MCF 10A (cell line): ENCODE results near the gene CASP5. TPM values are rescaled to one million over a fixed set of nuclear protein-coding genes. Genes with fewer than 3 reads are reported as not detected.
"Not testable (repeated sequence)": the region's sequence is repeated elsewhere in the genome, so short reads cannot be mapped to it uniquely, and the experiment has no call there.

Source experiments
- BruUV-seq: library from RNA; stranded (reverse); fragments of 400-500 nt; replicated peaks from 2 replicates; lab custom pipeline; 2021; lab: Mats Ljungman, UMichigan
- CTCF ChIA-PET: fragments of 300-600 bp; sonication (Branson Sonifier 250); formaldehyde crosslinking; extraction: SDS; loops from one replicate; lab custom pipeline; 2021; ENCODE audit warnings: antibody characterized with exemption, inconsistent platforms; lab: Yijun Ruan, JAX
- POLR2A ChIA-PET: fragments of 300-600, 350-650 bp; sonication (Branson Sonifier 250); formaldehyde crosslinking; extraction: SDS; loops from one replicate; lab custom pipeline; 2020; ENCODE audit warnings: antibody characterized with exemption, inconsistent platforms; lab: Yijun Ruan, JAX
- DNase-seq: peaks from one replicate; pipeline ENCODE4 v3.0.0-alpha.2; 2018; ENCODE audit not compliant: unreplicated experiment
- H3K27ac Mint-ChIP-seq: one replicate; pipeline ENCODE4 v1.8.0; 2022; ENCODE audit warnings: mild to moderate bottlenecking, low read depth, mixed read lengths; ENCODE audit not compliant: unreplicated experiment
- H3K27me3 Mint-ChIP-seq: one replicate; pipeline ENCODE4 v1.8.0; 2022; ENCODE audit warnings: mixed read lengths; ENCODE audit not compliant: insufficient read depth, unreplicated experiment
- H3K36me3 Mint-ChIP-seq: one replicate; pipeline ENCODE4 v1.8.0; 2022; ENCODE audit warnings: mild to moderate bottlenecking, moderate library complexity, mixed read lengths; ENCODE audit not compliant: insufficient read depth, unreplicated experiment
- H3K4me1 Mint-ChIP-seq: one replicate; pipeline ENCODE4 v1.8.0; 2022; ENCODE audit warnings: mixed read lengths; ENCODE audit not compliant: insufficient read depth, unreplicated experiment
- H3K4me3 Mint-ChIP-seq: one replicate; pipeline ENCODE4 v1.8.0; 2022; ENCODE audit warnings: mild to moderate bottlenecking, moderate library complexity, mixed read lengths; ENCODE audit not compliant: unreplicated experiment
- H3K9me3 Mint-ChIP-seq: one replicate; pipeline ENCODE4 v1.8.0; 2022; ENCODE audit warnings: mixed read lengths; ENCODE audit not compliant: unreplicated experiment
- CTCF ChIP-seq: fragments of 200-600 bp; IDR thresholded peaks from one replicate; pipeline ENCODE4 v1.8.0; 2022; ENCODE audit warnings: antibody characterized with exemption, mild to moderate bottlenecking; ENCODE audit not compliant: unreplicated experiment
- intact Hi-C: fragments of 100-400 bp; cut with micrococcal nuclease; formaldehyde crosslinking; loops from 2 replicates; pipeline ENCODE4 v1.14.1; 2022
- total RNA-seq: library from RNA; stranded (reverse); gene quantifications from 2 replicates; pipeline ENCODE4 v1.2.3, GENCODE V29; 2022

Gene CASP5
- total RNA-seq, 1 experiment from 2014 or later = not detected

GRCh38 chr11:105051559-105051958 lies 28.6 kb upstream of the CASP5 start:
- POLR2A ChIA-PET = no interaction called here
- DNase-seq = no peak
- Mint-ChIP-seq H3K4me3 (no peak overlapping the region), H3K27me3 (no peaks in the 10 kb centered on the region), H3K4me1 (peaks cover 18% of the 10 kb centered on the region), H3K9me3 (no peaks in the 10 kb centered on the region), H3K36me3 (no peaks in the 10 kb centered on the region), H3K27ac (no peak overlapping the region)
- no TSS peak for BruUV-seq
- intact Hi-C loops = no loop called here
- CTCF ChIA-PET = no interaction called here
- no peak for TF ChIP-seq CTCF

DNA sequence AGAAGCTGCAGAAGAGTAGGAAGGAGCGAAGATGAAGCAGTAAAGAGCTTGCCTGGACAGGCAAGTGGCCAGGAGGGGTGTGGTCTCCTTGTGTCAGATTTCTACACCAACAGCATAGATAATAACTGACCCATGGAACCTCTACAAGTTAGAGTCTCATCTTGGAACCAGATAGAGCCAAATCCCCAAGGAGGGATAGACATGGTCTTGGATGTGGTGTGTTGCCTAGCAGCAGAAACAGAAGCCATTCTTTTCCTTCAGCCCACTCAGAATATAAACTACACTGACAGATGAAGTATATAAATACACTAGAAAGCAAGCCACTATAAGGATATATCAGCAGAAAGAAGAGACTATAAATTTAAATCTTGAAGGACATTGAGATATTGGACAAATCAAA lies 26.5 kb upstream of the CASP5 start:
- no peak for DNase-seq
- POLR2A ChIA-PET = no interaction called here
- peaks cover 39% of the 10 kb centered on the region for H3K4me1 Mint-ChIP-seq
- H3K4me3 Mint-ChIP-seq = no peak overlapping the region
- no peaks in the 10 kb centered on the region for H3K9me3 Mint-ChIP-seq
- H3K27me3 Mint-ChIP-seq = no peaks in the 10 kb centered on the region
- H3K36me3 Mint-ChIP-seq = no peaks in the 10 kb centered on the region
- CTCF ChIA-PET = no interaction called here
- H3K27ac Mint-ChIP-seq = no peak overlapping the region
- TF ChIP-seq CTCF = no peak
- no TSS peak for BruUV-seq
- intact Hi-C loops = loop anchor here (10.0 kb wide), 1 partner anchor 85 kb away; the partner anchor contains the start of gene CARD18

- Mint-ChIP-seq H3K4me3 (peak overlapping the region; percentile 48), H3K9me3 (no peaks in the 10 kb centered on the region), H3K4me1 (peaks cover 58% of the 10 kb centered on the region), H3K27ac (peak overlapping the region; percentile 93), H3K36me3 (peaks cover 7% of the 10 kb centered on the region), H3K27me3 (no peaks in the 10 kb centered on the region)
- CTCF ChIA-PET = interaction anchor here (0.6 to 1.2 kb wide), 2 partner anchors 10 to 499 kb away, joined by 3 to 4 read pairs; no protein-coding TSS in a partner anchor
- peak; percentile 95 for DNase-seq
- POLR2A ChIA-PET = interaction anchor here (0.5 to 2.1 kb wide), 14 partner anchors 12 to 1030 kb away, joined by 3 to 7 read pairs (median 4); partner anchors contain the start of genes AASDHPPT and KBTBD3
- TF ChIP-seq CTCF = no peak
- BruUV-seq = no TSS peak
- intact Hi-C loops = loop anchor here (2.0 to 10.0 kb wide), 2 partner anchors 78 to 88 kb away; partner anchors contain the start of genes CARD18 and CASP4
Observed at GRCh38 chr11:105046898-105047579, 24.1 kb upstream of the CASP5 start.

DNA sequence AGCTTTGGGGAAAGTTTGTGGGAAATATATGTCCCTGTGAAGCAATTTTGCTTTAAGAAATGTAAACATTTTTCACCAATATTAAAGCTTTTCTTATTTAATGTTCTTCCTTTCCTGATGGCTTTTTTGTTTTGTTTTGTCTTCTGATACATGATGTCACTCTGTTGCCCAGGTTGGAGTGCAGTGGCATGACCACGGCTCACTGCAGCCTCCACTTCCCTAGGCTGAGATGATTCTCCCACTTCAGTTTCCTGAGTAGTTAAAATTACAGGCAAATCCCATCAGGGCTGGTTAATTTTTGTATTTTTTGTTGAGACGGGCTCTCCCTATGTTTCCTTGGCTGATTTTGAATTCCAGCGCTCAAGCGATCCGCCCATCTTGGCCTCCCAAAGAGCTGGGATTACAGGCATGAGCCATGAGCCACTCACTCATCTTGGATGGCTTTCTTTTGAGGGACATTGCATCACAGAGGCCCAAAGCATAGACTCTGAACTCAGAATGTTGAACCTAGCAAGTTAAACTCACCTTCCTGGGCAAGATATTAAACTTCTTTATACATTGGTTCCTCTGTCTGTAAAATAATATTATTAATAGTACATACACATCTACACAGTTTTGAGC lies 22.8 kb upstream of the CASP5 start:
- Mint-ChIP-seq H3K4me1 (peaks cover 64% of the 10 kb centered on the region), H3K9me3 (no peaks in the 10 kb centered on the region), H3K27ac (peak overlapping the region; percentile 93), H3K36me3 (peaks cover 7% of the 10 kb centered on the region), H3K27me3 (no peaks in the 10 kb centered on the region), H3K4me3 (peak overlapping the region; percentile 78)
- DNase-seq = peak; percentile 39
- no TSS peak for BruUV-seq
- no peak for TF ChIP-seq CTCF
- intact Hi-C loops = loop anchor here (2.0 to 10.0 kb wide), 2 partner anchors 77 to 89 kb away; partner anchors contain the start of genes CARD18 and CASP4
- CTCF ChIA-PET = interaction anchor here (0.7 to 0.9 kb wide), 2 partner anchors 15 to 63 kb away, joined by 3 read pairs; no protein-coding TSS in a partner anchor
- POLR2A ChIA-PET = interaction anchor here (0.6 to 1.8 kb wide), 5 partner anchors 11 to 362 kb away, joined by 3 to 5 read pairs (median 5); partner anchors contain the start of genes CASP1 and CASP4

GRCh38 chr11:105044557-105045524 lies 21.9 kb upstream of the CASP5 start, which contains the start of gene CARD16:
Gene CARD16, minus strand, starts transcription at chr11:105045335. Its CDS starts 38 bp downstream, at chr11:105045297.
- H3K27me3 Mint-ChIP-seq, H3K36me3 Mint-ChIP-seq, H3K9me3 Mint-ChIP-seq, BruUV-seq, CTCF ChIA-PET: not testable (repeated sequence)
- intact Hi-C loops = loop anchor here (10.0 kb wide), 1 partner anchor 90 kb away; the partner anchor contains the start of gene CARD18
- Mint-ChIP-seq H3K4me3 (peak within 1 kb of the TSS; percentile 78), H3K27ac (peak within 1 kb of the TSS; percentile 93), H3K4me1 (peaks cover 64% of the 10 kb centered on the region)
- peak; percentile 83 for DNase-seq
- POLR2A ChIA-PET = interaction anchor here (1.2 to 1.9 kb wide), 4 partner anchors 9 to 77 kb away, joined by 4 to 14 read pairs (median 5); partner anchors contain the start of genes CASP1 and CASP4
